Keratinocyte (primary cell): ENCODE results near the gene LHX5. TPM values are rescaled to one million over a fixed set of nuclear protein-coding genes. Genes with fewer than 3 reads are reported as not detected.

Experiments
- DNase-seq: peaks from one replicate; pipeline ENCODE4 v3.0.0-alpha.2; 2011; ENCODE audit warnings: low read depth, missing footprints, low spot score
- FAIRE-seq: peaks from 2 replicates; lab custom pipeline; 2011; peaks lifted over from hg19 to GRCh38; lab: Jason Lieb, UNC
- H2AFZ ChIP-seq: 2 replicates; pipeline ENCODE4 v1.6.0; 2012; ENCODE audit warnings: low read length, control low read depth, inconsistent platforms; ENCODE audit not compliant: control insufficient read depth
- H3K27ac ChIP-seq: 2 replicates; pipeline ENCODE4 v1.5.1; 2011; ENCODE audit warnings: low read length; ENCODE audit not compliant: control insufficient read depth, insufficient read depth
- H3K27me3 ChIP-seq: 3 replicates; pipeline ENCODE4 v1.6.0; 2011; ENCODE audit warnings: low read length; ENCODE audit not compliant: control insufficient read depth, insufficient read depth; ENCODE audit errors: extremely low read depth
- H3K36me3 ChIP-seq, 2 experiments: 2 replicates in 1 of 2; 3 replicates in 1 of 2; pipeline ENCODE4 v1.5.1; 2011; ENCODE audit warnings: low read length in 2 of 2, mild to moderate bottlenecking in 1 of 2; ENCODE audit not compliant: control insufficient read depth in 2 of 2, insufficient read depth in 2 of 2; ENCODE audit errors: extremely low read depth in 1 of 2
- H3K4me1 ChIP-seq: 3 replicates; pipeline ENCODE4 v1.5.1; 2011; ENCODE audit warnings: low read length; ENCODE audit not compliant: control insufficient read depth, insufficient read depth; ENCODE audit errors: extremely low read depth
- H3K4me2 ChIP-seq: 3 replicates; pipeline ENCODE4 v1.6.0; 2011; ENCODE audit warnings: low read depth, low read length; ENCODE audit not compliant: control insufficient read depth, insufficient read depth; ENCODE audit errors: extremely low read depth
- H3K4me3 ChIP-seq, 3 experiments: fragments of 200-600 bp in 1 of 3; sonication (generic) in 1 of 3; 2 replicates in 2 of 3; 3 replicates in 1 of 3; pipeline ENCODE4 v1.5.1; 2011 to 2016; ENCODE audit warnings: low read length in 3 of 3, mild to moderate bottlenecking in 3 of 3, control low read depth in 2 of 3, inconsistent platforms in 1 of 3, low read depth in 1 of 3, mixed read lengths in 1 of 3, mixed run types in 1 of 3, moderate library complexity in 1 of 3; ENCODE audit not compliant: control insufficient read depth in 2 of 3, insufficient read depth in 2 of 3; ENCODE audit errors: extremely low read depth in 1 of 3
- H3K79me2 ChIP-seq: 2 replicates; pipeline ENCODE4 v1.6.0; 2012; ENCODE audit warnings: low read length; ENCODE audit not compliant: control insufficient read depth, insufficient read depth
- H3K9ac ChIP-seq: 3 replicates; pipeline ENCODE4 v1.6.0; 2011; ENCODE audit warnings: low read length; ENCODE audit not compliant: control insufficient read depth, insufficient read depth; ENCODE audit errors: extremely low read depth
- H3K9me1 ChIP-seq: 3 replicates; pipeline ENCODE4 v1.6.0; 2011; ENCODE audit warnings: low read length; ENCODE audit not compliant: control insufficient read depth, insufficient read depth; ENCODE audit errors: extremely low read depth
- H3K9me3 ChIP-seq: 2 replicates; pipeline ENCODE4 v1.5.1; 2012; ENCODE audit warnings: low read depth, low read length; ENCODE audit not compliant: control insufficient read depth
- H4K20me1 ChIP-seq: 3 replicates; pipeline ENCODE4 v1.6.0; 2011; ENCODE audit warnings: low read length; ENCODE audit not compliant: control insufficient read depth, insufficient read depth; ENCODE audit errors: extremely low read depth
- CTCF ChIP-seq, 3 experiments: IDR thresholded peaks in 1 of 3; conservative IDR thresholded peaks in 1 of 3; optimal IDR thresholded peaks in 1 of 3; 2 replicates in 2 of 3; 3 replicates in 1 of 3; pipeline versions ENCODE3 to v1.5.1; 2011; ENCODE audit warnings: low read length in 3 of 3, mild to moderate bottlenecking in 3 of 3, moderate library complexity in 2 of 3, control low read depth in 1 of 3, inconsistent platforms in 1 of 3; ENCODE audit not compliant: insufficient read depth in 2 of 3; ENCODE audit errors: extremely low read depth in 1 of 3
- EZH2 ChIP-seq: IDR thresholded peaks from one replicate; pipeline ENCODE4 v1.6.1; 2012; ENCODE audit warnings: inconsistent platforms, mild to moderate bottlenecking, low read length, moderate library complexity
- dilution Hi-C: fragments of 300-500 bp; cut with MboI; formaldehyde crosslinking; loops from one replicate; pipeline ENCODE4 v1.7.0; 2020; ENCODE audit warnings: low sequenced_read_pairs; ENCODE audit not compliant: extremely low pct_ligation_motif_present
- polyA plus RNA-seq, 5 experiments: library from polyadenylated mRNA; depleted of rRNA in 3 of 5; stranded (reverse) in 3 of 5; stranded (forward) in 1 of 5; unstranded in 1 of 5; fragments of >200 nt; gene quantifications; 1 replicate in 1 of 5; 2 replicates in 3 of 5; 3 replicates in 1 of 5; pipeline versions ENCODE4 v1.2.1 to v1.2.3, GENCODE V29; 2011 to 2012; ENCODE audit warnings: missing spikeins in 2 of 5, low read depth in 1 of 5, low replicate concordance in 1 of 5

LHX5 gene
- polyA plus RNA-seq, 1 donor (not counting 4 experiments of a cell fraction or from before 2014, with no cell fraction given): 0.04 TPM

- Histone ChIP-seq H3K4me3 (no peak overlapping the region), H3K36me3 (no peaks in the 10 kb centered on the region), H3K4me1 (no peaks in the 10 kb centered on the region), H2AFZ (no peak overlapping the region), H3K9me3 (no peaks in the 10 kb centered on the region), H4K20me1 (no peaks in the 10 kb centered on the region), H3K79me2 (no peaks in the 10 kb centered on the region), H3K9ac (no peak overlapping the region), H3K4me2 (no peak overlapping the region), H3K9me1 (no peaks in the 10 kb centered on the region), H3K27ac (no peak overlapping the region), H3K27me3 (peaks cover 81% of the 10 kb centered on the region)
- FAIRE-seq: no peak
- dilution Hi-C loops: no loop called here
- DNase-seq: no peak
- no peak for TF ChIP-seq CTCF (optimal IDR thresholded peaks at IDR 0.05 in 1 of 3, IDR thresholded peaks at IDR 0.05 in 1 of 3, conservative IDR thresholded peaks at IDR 0.05 in 1 of 3; ENCODE audit: extremely low read depth in 1 of 3, insufficient read depth in 2 of 3, low read length in 3 of 3)
- TF ChIP-seq EZH2: peak; percentile 30
Measured at GRCh38 chr12:113477842-113478215, 6.2 kb upstream of the LHX5 start.

GRCh38 chr12:113477171-113477841, 5.6 kb upstream of the LHX5 start:
- H3K79me2 ChIP-seq: no peaks in the 10 kb centered on the region
- DNase-seq (no peak), FAIRE-seq (no peak)
- H3K9me1 ChIP-seq: no peaks in the 10 kb centered on the region
- no peak overlapping the region for H3K4me3 ChIP-seq
- TF ChIP-seq CTCF (optimal IDR thresholded peaks at IDR 0.05 in 1 of 3, IDR thresholded peaks at IDR 0.05 in 1 of 3, conservative IDR thresholded peaks at IDR 0.05 in 1 of 3; ENCODE audit: extremely low read depth in 1 of 3, insufficient read depth in 2 of 3, low read length in 3 of 3): no peak
- peak; percentile 60 for TF ChIP-seq EZH2
- no peak overlapping the region for H2AFZ ChIP-seq
- H3K27me3 ChIP-seq: peaks cover 87% of the 10 kb centered on the region
- no peaks in the 10 kb centered on the region for H3K4me1 ChIP-seq
- H3K36me3 ChIP-seq: no peaks in the 10 kb centered on the region
- H3K4me2 ChIP-seq: no peak overlapping the region
- dilution Hi-C loops: no loop called here
- no peaks in the 10 kb centered on the region for H4K20me1 ChIP-seq
- no peak overlapping the region for H3K9ac ChIP-seq
- no peaks in the 10 kb centered on the region for H3K9me3 ChIP-seq
- no peak overlapping the region for H3K27ac ChIP-seq
